NCI-H2029 treated with DMSO at 0.1 percent for 48 hours (cell line): ENCODE results near the gene TIAM2.
"Not testable (repeated sequence)": the region's sequence is repeated elsewhere in the genome, so short reads cannot be mapped to it uniquely, and the experiment has no call there.

Source experiments
- DNase-seq: peaks from one replicate; lab custom pipeline; 2025; lab: John Stamatoyannopoulos, UW

Gene TIAM2

GRCh38 chr6:155103083-155103645 is 108.0 kb downstream of the TIAM2 start:
- DNase-seq = not testable (repeated sequence)

GRCh38 chr6:155103816-155104366 is 108.8 kb downstream of the TIAM2 start:
- DNase-seq = no peak

- no peak for DNase-seq
Measured at GRCh38 chr6:155106456-155107115, 111.5 kb downstream of the TIAM2 start.

- DNase-seq = no peak
Measured at GRCh38 chr6:155107432-155108069, 112.4 kb downstream of the TIAM2 start.

- no peak for DNase-seq
Measured at GRCh38 chr6:155108070-155108820, 113.1 kb downstream of the TIAM2 start.

GRCh38 chr6:155110721-155111120 is 115.6 kb downstream of the TIAM2 start:
- DNase-seq = no peak

- DNase-seq = no peak
Measured at GRCh38 chr6:155112757-155113156, 117.6 kb downstream of the TIAM2 start.

GRCh38 chr6:155115893-155116570 is 120.9 kb downstream of the TIAM2 start:
- no peak for DNase-seq

- DNase-seq = no peak
Measured at GRCh38 chr6:155116571-155116910, 121.4 kb downstream of the TIAM2 start.

GRCh38 chr6:155117256-155117655 is 122.1 kb downstream of the TIAM2 start:
- DNase-seq = no peak

GRCh38 chr6:155117785-155118184 is 122.7 kb downstream of the TIAM2 start:
- no peak for DNase-seq

GRCh38 chr6:155119201-155119600 is 124.1 kb downstream of the TIAM2 start:
- DNase-seq = not testable (repeated sequence)

- no peak for DNase-seq
Measured at GRCh38 chr6:155120034-155120433, 124.9 kb downstream of the TIAM2 start.

- no peak for DNase-seq
Measured at GRCh38 chr6:155121294-155121693, 126.2 kb downstream of the TIAM2 start.

- DNase-seq = no peak
Measured at GRCh38 chr6:155121699-155122098, 126.6 kb downstream of the TIAM2 start.

- no peak for DNase-seq
Measured at GRCh38 chr6:155122199-155122950, 127.3 kb downstream of the TIAM2 start.

GRCh38 chr6:155123520-155123919 is 128.4 kb downstream of the TIAM2 start:
- DNase-seq = no peak

GRCh38 chr6:155125906-155126305 is 130.8 kb downstream of the TIAM2 start:
- DNase-seq = no peak

- DNase-seq = no peak
Measured at GRCh38 chr6:155126727-155127439, 131.8 kb downstream of the TIAM2 start.

- no peak for DNase-seq
Measured at GRCh38 chr6:155128977-155129376, 133.9 kb downstream of the TIAM2 start.

GRCh38 chr6:155129744-155130143 is 134.6 kb downstream of the TIAM2 start:
- DNase-seq = no peak
